ENCODE results near the gene EGFL6.
A peak's percentile ranks its signal among the peaks of the same experiment; 100 is the strongest.
"Not testable (repeated sequence)": the region's sequence is repeated elsewhere in the genome, so short reads cannot be mapped to it uniquely, and the experiment has no call there.

Gene EGFL6

DNA sequence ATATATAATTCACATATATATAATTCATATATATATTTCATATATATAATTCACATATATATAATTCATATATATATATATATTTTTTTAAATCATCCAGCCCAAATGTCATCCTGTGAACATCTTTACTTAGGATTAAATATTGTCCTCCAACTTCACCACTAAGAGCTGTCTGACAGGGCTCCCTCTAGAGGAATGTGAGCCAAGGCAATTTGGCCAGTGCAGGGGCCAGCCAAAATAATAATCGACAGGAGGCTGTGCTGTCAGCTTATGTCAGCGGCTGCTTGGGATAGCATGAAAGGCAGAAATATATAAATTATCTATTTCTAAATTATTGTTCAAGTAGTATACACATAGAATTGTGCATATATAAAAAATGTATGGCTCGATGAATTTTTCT lies 29.5 kb downstream of the EGFL6 start:
- DNase-seq, result no peak

DNA sequence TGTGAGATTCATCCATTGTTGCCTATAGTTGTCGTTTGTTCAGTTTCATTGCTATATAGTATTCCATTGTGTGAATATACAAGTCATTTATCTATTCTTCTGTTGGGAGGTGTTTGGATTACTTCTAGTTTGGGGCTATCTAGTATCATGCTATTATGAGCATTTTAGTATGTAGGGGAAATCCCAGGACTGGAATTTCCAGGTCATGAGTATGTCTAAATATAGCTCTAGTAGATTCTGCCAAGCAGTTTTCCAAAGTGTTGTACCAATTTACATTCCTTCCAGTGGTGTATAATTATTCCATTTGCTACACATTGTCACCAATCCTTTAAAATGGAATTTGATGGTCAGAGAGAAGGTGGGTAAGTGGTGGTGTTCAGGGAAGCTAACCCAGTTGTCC lies 30.1 kb downstream of the EGFL6 start:
- DNase-seq, result no peak

DNA sequence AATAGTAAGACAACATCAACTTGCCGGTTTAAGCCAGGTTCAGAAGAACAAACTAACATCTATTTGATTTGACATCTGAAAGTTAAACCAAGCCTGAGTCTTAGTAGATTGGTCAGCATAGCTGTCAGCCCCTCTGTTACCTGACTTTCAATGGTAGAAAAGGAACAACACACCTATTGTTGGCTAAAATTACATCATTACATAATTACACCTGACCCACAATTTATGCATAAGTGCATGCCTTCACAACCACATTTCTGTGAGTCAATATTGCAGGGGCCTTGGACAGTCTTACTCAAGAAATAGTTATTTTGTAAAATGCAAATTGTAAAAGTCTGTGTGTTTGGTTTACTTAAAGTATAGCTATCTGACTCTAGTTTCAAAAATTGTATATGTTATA lies 36.2 kb downstream of the EGFL6 start:
- no peak for DNase-seq

DNA sequence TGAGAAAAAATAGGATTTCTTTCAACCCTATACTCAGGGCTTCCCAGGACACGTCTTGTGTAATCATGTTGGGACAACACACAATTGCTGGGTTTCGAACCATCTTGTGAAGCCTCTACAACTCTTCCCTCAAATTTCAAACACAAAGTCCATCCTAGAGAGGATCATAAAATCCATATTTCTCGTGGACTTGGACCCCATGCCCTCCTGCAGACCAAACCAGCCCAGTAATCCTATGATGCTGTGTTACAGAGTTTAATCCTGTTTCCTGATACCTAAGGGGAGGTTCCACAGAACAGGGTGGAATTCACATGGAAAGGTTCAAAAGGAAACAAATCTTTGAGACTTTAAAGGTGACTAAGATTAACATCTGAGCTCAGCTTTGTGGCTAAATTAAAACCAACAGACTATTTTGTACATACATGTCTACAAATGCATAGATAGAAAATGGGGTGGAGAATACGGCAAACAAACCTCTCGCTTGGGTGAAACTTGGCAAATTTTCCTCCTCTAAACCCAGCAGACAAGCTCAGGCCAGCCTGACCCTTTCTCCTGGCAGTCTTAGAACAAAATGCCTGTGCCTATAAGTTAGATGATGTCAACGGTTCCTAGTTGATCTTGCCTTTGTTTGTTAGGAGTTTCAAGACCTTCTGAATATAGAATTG lies 38.1 kb downstream of the EGFL6 start:
- no peak for DNase-seq

DNA sequence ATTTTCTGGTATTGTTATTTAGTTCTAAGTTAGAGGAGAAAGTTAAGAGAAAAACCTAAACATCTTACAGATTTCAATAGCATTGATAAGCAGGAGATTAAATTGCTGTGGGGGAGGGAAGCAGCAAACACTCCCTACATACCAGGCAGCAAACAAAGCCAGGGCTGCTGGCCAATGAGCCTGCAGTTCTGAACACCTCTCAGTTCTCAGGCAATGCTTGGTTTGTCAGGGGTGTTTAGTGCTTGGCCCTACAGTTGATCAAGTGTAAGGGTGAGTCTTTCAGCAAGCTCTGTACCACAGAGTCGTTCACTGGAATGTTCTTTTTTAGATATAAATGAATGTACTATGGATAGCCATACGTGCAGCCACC lies 38.6 kb downstream of the EGFL6 start:
- no peak for DNase-seq

DNA sequence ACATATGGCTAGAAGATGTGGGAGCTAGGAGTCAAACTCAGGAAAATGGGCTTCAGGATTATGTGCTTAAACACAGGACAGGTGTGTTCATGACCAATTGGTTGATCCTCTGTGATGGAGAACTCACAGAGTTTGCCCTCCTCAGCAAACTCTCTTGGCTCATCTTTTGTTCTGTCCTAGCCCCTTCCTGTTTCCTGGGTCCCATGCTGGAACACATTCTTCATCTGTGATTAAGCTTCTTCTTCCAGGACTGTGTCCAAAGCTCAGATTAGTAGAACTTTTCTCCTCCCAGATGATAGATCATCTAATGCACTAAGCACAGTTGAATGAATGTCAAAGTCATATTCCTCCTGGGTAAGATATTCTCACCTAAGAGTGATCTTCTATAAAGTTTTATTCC lies 44.8 kb downstream of the EGFL6 start:
- no peak for DNase-seq

DNA sequence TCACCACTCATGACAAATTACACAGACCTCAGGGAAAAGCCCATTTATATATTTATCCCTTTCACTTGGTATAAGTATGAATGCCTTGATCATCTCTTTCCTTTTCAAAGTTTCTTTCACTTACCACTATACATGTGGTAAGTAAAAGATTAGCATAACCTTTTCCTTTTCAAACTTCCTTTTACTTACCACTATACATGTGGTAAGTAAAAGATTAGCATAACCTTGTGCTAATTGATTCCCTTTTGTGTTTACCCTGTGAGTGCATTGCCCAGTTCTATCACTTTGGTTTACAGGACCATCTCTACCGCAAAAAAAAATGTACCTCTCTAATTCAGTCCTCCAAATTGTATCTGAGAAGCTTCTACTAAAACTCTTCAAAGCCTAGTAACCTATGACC lies 50.8 kb downstream of the EGFL6 start:
- no peak for DNase-seq

DNA sequence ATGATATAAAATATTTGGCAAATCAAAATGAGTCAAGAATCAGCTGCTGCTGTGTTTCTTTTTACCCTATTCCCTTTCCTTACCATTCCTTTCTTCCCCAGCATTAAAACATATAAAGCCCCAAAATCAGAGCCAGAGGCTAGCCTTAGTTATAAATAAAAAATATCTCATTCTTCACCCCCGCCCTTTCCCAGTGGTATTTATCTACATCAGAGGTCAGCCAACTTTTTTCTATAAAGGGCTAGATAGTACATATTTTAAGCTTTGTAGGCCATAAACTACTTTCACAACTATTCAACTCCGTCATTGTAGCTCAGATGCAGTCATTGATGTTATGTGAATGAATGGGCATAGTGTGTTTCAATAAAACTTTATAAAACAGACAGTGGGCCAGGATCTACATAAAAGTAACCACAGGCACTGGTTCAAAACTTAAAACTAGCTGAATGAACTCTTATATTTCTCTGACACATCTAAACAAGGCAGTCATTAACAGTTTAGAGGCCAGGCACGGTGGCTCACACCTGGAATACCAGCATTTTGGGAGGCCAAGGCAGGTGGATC lies 53.1 kb downstream of the EGFL6 start:
- no peak for DNase-seq

DNA sequence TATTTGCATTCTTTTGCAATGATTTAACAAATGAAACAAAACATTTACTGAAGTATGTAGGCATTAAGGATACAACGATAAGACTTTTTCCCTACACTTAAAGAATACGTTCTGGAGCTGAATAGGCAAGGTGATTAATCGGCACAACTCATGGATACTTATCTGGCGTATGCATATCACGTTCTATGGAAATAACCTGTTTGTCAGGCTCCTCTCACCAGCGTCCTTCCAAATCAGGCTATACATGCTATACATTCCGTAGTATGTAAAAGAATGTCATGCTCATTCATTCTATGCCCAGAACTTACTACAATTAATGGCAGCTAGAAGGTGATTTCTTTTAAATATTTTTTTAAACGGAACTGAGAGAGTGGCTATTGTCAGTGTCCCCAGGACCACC lies 57.9 kb downstream of the EGFL6 start:
- DNase-seq, result no peak

DNA sequence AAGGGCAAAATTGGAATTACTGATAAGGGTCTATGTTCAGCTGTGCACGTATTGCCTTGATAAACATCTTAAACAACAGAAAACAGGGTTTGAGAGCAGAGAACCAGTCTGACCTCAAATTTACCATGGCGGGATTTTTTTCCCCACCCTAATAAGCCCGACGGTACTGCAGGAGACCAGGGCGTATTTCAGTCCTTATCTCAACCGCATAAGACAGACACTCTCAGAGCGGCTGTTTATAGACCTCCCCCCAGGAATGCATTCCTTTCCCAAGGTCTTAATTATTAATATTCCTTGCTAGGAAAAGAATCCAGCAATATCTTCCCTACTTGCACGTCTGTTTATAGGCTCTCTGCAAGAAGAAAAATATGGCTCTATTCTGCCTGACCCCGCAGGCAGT lies 67.8 kb downstream of the EGFL6 start:
- DNase-seq, result not testable (repeated sequence)

DNA sequence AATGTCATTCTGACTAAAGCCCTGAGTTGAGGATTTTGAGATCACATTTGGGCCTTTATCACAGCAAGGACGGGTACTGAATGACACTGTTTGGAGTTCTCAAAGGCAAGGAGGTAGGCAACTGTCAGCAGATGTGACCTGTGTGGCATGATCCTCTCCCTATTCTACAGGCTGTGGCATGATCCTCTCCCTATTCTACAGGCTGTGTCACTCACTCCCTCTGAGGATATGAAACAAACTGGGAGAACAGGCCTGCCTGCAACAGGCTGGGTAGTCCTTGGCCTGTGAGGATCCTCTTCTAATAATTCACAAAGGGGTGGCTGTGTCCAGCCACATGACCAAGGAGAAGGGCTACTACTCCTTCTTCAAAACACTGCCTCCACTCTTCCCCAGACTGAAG lies 68.6 kb downstream of the EGFL6 start:
- DNase-seq, result no peak

DNA sequence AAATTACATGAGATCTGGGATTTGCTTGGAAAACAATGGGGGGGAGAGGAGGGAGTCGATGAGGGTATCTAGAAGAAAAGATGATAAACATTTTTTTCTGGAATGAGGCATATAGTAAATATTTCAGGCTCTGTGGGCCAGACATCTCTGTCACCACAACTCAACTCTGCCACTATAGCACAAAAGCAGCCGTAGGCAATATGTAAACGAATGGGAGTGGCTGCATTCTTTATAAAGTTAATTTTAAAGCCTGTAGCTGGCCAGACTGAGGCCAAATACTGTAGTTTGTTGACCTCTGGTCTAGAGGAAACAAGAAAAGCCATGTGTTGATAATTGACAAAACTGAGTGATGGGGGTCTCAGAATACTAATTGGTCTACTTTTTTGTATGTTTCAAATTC lies 69.4 kb downstream of the EGFL6 start:
- no peak for DNase-seq

DNA sequence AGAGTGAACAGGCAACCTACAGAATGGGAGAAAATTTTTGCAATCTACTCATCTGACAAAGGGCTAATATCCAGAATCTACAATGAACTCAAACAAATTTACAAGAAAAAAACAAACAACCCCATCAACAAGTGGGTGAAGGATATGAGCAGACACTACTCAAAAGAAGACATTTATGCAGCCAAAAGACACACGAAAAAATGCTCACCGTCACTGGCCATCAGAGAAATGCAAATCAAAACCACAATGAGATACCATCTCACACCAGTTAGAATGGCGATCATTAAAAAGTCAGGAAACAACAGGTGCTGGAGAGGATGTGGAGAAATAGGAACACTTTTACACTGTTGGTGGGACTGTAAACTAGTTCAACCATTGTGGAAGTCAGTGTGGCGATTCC lies 72.3 kb downstream of the EGFL6 start:
- DNase-seq, result not testable (repeated sequence)

DNA sequence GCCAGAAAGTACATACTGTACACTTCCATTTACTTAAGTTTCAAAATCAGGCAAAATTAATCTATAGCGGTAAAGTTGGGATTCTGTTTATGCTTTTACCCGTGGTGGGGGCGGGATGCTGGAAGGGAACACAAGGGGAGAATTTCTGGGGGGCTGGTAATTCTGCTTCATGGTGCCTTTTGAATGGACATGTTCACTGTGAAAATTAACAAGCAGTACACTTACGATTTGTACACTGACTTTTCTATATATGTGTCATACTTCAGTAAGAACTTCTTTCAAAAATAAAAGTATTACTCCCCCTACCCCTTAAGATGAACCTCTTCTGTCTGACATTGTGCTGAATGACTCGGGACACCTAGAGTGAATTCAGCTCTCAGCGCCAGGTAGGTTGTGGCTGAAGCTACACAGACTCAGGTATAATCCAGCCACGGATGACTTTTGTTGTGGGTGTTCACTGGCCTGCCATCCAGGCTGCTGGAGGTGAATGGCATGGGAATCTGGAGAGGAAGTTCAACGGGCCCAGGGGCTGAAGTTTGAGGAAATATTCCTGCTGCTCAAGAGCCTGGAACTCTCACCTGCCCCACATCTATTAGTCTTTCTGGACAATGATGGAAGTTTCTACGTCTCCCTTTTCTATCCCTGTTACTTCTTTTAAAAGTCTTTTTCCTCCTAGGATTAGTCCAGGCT lies 76.2 kb downstream of the EGFL6 start:
- DNase-seq, result no peak

DNA sequence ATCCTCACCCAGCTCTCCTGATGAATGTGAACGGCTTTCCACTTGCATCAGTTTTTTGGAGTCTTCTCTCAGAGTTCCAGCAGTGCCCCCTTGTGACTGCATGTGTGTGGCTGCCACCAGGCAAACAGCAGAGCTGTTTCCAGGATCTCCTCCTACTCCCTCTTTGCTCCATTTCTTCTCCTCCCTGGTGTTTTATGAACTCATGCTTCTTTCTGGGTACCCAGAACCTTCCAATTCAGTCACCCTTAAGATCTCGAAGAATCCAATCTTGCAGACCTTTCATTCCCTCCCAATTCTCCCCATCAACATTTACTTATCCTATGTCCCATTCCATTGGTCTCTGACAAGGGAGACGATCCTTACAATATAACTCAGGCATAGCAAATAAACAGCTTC lies 76.8 kb downstream of the EGFL6 start:
- peak; percentile 36 for DNase-seq

DNA sequence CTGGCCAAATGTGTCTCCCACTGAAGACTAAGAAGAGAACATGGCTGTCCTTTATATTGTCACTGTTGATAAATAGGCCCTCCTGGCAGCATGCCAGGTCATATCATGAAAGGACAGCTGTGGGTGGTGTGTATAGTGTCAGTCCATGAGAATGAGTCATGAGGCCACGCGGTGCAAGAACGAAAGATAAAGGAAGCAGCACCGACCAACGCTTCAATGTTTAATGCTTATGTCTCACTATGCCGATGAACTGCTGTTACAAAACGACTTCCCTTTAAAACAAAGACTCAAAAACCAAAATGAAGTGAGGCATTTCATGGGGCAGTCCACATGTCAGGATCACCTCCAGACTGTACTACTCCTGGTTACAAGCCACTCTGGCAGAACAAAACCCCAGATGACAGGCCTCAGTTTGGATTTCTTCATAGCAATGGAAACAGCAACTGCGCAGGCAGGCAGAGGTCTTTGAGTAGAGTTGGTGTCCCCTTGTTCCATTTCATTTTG lies 78.4 kb downstream of the EGFL6 start:
- peak; percentile 71 for DNase-seq

DNA sequence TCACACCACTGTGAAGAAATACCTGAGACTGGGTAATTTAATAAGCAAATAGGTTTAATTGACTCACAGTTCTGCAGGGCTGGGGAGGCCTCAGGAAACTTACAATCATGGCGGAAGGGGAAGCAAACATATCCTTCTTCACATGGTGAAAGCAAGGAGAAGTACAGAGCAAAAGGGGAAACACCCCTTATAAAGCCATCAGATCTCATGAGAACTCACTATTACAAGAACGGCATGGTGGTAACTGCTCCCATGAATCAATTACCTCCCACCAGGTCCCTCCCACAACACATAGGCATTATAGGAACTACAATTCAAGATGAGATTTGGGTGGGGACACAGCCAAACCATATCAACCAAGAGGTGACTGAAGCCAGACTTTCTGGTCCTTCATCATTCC lies 78.9 kb downstream of the EGFL6 start:
- not testable (repeated sequence) for DNase-seq

DNA sequence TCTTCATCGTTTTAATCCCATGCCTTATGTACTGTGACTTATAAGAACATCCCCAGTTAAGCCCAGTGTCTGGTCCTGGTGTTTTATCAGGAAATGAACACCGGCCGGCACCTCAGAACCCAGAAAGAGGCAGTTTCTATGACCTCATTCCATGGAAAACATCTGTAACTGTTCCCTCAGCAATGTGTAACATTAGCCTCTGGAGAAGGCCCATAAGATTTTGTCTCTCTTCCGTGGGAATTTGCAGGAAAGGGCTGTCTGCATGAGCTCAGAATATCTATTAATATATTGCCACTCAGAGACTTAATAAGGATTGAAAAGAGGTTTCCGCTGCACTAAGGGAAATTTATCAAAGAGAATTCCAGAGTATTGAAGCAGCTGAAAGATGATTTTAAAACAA lies 80.4 kb downstream of the EGFL6 start:
- DNase-seq, result no peak

DNA sequence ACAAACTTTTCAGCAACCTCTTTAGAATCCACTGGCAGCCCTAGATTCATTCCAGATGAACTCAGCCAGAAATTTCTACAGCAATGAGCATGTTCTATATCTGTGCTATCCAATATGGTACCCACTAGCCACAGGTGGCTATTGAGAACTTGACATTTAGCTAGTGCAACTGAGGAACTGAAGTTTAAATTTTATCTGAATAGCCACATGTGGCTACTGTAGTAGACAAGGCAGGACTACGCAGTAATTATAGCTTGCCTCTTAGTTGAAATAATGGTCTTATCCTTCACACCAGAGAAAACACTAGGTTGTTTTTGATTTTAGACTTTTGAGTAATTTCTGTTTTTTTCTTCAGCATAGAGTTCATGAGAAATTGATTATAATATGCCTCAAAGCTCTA lies 80.9 kb downstream of the EGFL6 start:
- DNase-seq, result no peak

DNA sequence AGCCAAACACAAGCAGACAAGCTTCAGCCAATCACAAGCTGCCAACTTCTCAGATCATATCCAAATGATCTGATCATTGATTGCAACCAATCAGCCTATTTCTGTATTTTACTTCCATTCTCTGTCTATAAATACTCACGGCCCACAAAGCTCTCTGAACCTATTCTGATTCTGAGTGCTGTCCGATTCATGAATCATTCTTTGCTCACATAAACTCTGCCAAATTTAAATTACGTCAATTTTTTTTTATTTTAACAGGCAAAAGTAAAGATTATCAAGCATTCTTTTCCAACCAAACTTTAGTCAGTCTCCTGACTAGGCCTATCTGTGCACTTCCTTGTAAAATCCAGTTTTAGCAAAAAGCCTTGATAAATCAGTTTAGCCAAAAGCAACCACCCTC lies 81.7 kb downstream of the EGFL6 start:
- no peak for DNase-seq

DNA sequence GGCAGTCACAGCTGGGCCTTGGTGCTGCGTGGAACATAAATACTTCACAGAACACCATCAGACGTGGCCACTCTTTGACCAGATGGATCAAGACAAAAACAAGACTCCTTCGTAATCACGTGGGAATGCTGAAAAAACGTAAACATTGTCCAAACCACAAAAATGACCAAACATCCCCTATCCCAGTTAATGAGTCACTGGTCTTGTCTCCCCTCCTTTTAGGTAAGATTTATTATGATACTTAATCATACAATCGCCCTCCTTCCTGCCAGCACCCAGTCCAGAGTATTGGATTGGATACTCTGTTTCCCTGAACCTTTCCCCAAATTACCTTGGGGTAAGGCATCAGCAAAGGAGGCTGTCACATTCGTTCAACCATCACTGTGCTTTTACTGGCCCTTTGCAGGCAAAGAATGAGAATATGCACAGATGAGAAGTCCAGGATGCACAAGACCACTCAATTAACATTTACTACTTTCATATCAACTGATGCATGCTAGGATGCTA lies 82.9 kb downstream of the EGFL6 start:
- no peak for DNase-seq

DNA sequence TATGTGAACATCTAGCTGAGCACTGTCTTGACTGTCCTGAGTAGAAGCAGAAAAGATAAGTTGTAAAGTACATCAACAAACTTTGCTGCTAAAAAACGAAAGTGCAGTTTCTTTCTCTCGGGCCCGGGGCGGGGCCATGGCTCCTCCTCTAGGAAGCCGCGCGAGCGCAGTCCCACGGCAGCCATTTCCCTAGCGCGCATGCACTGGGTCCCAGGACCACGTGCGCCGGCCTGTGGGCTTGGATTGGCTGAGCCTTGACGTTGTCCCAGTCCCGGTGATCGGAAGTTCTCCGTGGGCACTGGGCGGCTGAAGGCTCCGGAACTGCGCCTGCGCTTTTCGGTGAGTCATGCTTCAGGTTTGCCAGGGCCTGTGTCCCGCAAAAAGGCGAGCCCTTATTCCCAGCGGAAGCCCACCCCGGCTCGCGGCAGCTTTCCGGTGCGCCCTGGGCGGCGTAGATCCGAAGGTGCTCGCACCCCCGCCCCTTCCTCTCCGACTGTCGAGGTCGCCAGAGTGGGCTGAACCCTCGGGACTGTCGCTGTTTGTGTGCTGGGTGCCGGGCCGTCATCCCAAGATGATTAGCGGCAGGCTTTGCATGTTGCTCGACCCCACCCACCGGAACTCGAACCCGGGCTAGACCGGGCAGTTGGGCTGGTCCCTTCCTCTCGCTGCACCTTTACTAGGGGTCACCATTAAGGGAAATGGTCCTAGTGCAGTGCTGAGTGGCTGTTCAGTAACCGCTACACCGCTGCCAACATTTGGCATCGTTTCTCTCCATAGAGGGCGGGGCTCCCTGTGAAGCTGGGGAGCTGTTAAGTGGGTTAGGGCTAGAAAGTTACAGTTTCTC lies 83.7 kb downstream of the EGFL6 start, which contains the start of gene TCEANC:
TCEANC (plus strand) TSS at position 292 of the 844 bp plus-strand sequence. CDS start 9,368 bp downstream, outside the sequence.
- peak; percentile 92 for DNase-seq

DNA sequence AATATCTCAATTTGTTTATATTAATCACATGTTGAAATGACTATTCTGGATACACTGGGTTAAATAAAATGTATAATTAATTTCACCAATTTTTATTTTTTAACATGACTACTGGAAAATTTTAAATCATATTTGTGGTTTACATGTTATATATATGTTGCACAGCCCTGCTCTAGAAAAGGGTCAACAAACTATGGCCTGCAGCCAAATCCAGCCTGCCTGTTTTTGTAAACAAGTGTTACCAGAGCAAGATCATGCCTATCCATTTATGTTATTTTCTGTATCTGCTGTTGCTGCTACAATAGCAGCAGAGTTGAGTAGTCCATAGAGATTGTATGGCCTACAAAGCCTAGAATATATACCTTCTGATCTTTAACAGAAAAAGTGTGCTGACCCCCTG lies 84.7 kb downstream of the EGFL6 start:
- DNase-seq, result no peak
